Lower lobe of right lung (tissue), 2 donors: ENCODE results near the gene PPARA. TPM values are rescaled to one million over a fixed set of nuclear protein-coding genes. Genes with fewer than 3 reads are reported as not detected.
A peak's percentile ranks its signal among the peaks of the same experiment; 100 is the strongest.

Source experiments
- ATAC-seq, 2 donors: fragments of 200-7000 bp; cut with Tn5 transposase; one replicate each; pipeline ENCODE4 v1.9.1; 2020 to 2022; ENCODE audit warnings: mild to moderate bottlenecking in 2 of 2, moderate library complexity in 2 of 2
- DNase-seq: peaks from one replicate; pipeline ENCODE4 v3.0.0-alpha.2; 2020
- H3K27ac ChIP-seq: fragments of 200-600 bp; one replicate; pipeline ENCODE4 v1.8.0; 2022
- H3K27me3 ChIP-seq: fragments of 200-600 bp; one replicate; pipeline ENCODE4 v1.8.0; 2022; ENCODE audit warnings: low read depth
- H3K36me3 ChIP-seq: fragments of 200-600 bp; one replicate; pipeline ENCODE4 v1.8.0; 2022; ENCODE audit warnings: mild to moderate bottlenecking
- H3K4me1 ChIP-seq: fragments of 200-600 bp; one replicate; pipeline ENCODE4 v1.8.0; 2022
- H3K4me3 ChIP-seq: fragments of 200-600 bp; one replicate; pipeline ENCODE4 v1.8.0; 2022; ENCODE audit warnings: mild to moderate bottlenecking
- H3K9me3 ChIP-seq: fragments of 200-600 bp; one replicate; pipeline ENCODE4 v1.8.0; 2022
- CTCF ChIP-seq: fragments of 200-600 bp; IDR thresholded peaks from one replicate; pipeline ENCODE4 v1.8.0; 2022; ENCODE audit warnings: antibody characterized with exemption, mild to moderate bottlenecking
- intact Hi-C: fragments of 100-400 bp; cut with DNase I; formaldehyde crosslinking; loops from one replicate; pipeline ENCODE4 v1.11.0; 2022
- total RNA-seq: library from RNA; stranded (reverse); fragmentation: NEBNext Ultra II Directional; extraction: Animal tissue kit (Norgen Biotek cat#: 25700); gene quantifications from one replicate; pipeline ENCODE4 v1.2.1, GENCODE V29; 2021
- donor health status: DM: no; HTN: yes; CAD: no; lungs with severe emphysema.

The PPARA gene
- total RNA-seq, 1 donor from 2014 or later: 20.5 TPM

- no peaks in the 10 kb centered on the region for H3K27me3 ChIP-seq
- peak overlapping the region; percentile 79 for H3K27ac ChIP-seq
- TF ChIP-seq CTCF: no peak
- ATAC-seq (peak; percentile 72 to 75), DNase-seq (peak; percentile 68)
- intact Hi-C loops: no loop called here
- H3K4me1 ChIP-seq: peaks cover 18% of the 10 kb centered on the region
- H3K36me3 ChIP-seq: peaks cover 87% of the 10 kb centered on the region
- H3K9me3 ChIP-seq: peaks cover 4% of the 10 kb centered on the region
- peak overlapping the region; percentile 37 for H3K4me3 ChIP-seq
Observed at GRCh38 chr22:46287873-46288751, 137.8 kb downstream of the PPARA start.

GRCh38 chr22:46288846-46289243 is 138.5 kb downstream of the PPARA start:
- intact Hi-C loops: no loop called here
- peaks cover 18% of the 10 kb centered on the region for H3K4me1 ChIP-seq
- no peaks in the 10 kb centered on the region for H3K27me3 ChIP-seq
- peak overlapping the region; percentile 79 for H3K27ac ChIP-seq
- ATAC-seq: no peak
- peaks cover 86% of the 10 kb centered on the region for H3K36me3 ChIP-seq
- H3K9me3 ChIP-seq: peaks cover 4% of the 10 kb centered on the region
- DNase-seq: no peak
- no peak for TF ChIP-seq CTCF
- peak overlapping the region; percentile 37 for H3K4me3 ChIP-seq

- DNase-seq: peak; percentile 50
- ATAC-seq: no peak
- H3K27ac ChIP-seq: no peak overlapping the region
- peaks cover 80% of the 10 kb centered on the region for H3K36me3 ChIP-seq
- peaks cover 4% of the 10 kb centered on the region for H3K9me3 ChIP-seq
- peaks cover 18% of the 10 kb centered on the region for H3K4me1 ChIP-seq
- intact Hi-C loops: no loop called here
- no peaks in the 10 kb centered on the region for H3K27me3 ChIP-seq
- H3K4me3 ChIP-seq: no peak overlapping the region
- TF ChIP-seq CTCF: no peak
Observed at GRCh38 chr22:46289244-46289891, 139.0 kb downstream of the PPARA start.

- no peak for ATAC-seq
- no peak overlapping the region for H3K4me3 ChIP-seq
- DNase-seq: no peak
- intact Hi-C loops: no loop called here
- peaks cover 71% of the 10 kb centered on the region for H3K36me3 ChIP-seq
- no peaks in the 10 kb centered on the region for H3K27me3 ChIP-seq
- no peak for TF ChIP-seq CTCF
- peaks cover 18% of the 10 kb centered on the region for H3K4me1 ChIP-seq
- H3K9me3 ChIP-seq: peaks cover 4% of the 10 kb centered on the region
- H3K27ac ChIP-seq: no peak overlapping the region
Observed at GRCh38 chr22:46290121-46290842, 140.0 kb downstream of the PPARA start.
